Skin epidermis (tissue), 12 donors: ENCODE measurements around the gene EWSR1.
"Not testable (repeated sequence)": the region's sequence is repeated elsewhere in the genome, so short reads cannot be mapped to it uniquely, and the experiment has no call there.

Experiments used
- H3K27ac ChIP-seq, 21 experiments: fragments of 200-600 bp; sonication (generic) in 11 of 21; one replicate each; pipeline ENCODE4 v1.5.0; 2020; ENCODE audit warnings: mild to moderate bottlenecking in 3 of 21, inconsistent platforms in 2 of 21, moderate library complexity in 2 of 21
- H3K4me3 ChIP-seq, 7 experiments: fragments of 200-600 bp; sonication (generic) in 2 of 7; one replicate each; pipeline ENCODE4 v1.5.0; 2020; ENCODE audit warnings: inconsistent platforms in 2 of 7, mild to moderate bottlenecking in 2 of 7, moderate library complexity in 1 of 7

EWSR1 gene

DNA sequence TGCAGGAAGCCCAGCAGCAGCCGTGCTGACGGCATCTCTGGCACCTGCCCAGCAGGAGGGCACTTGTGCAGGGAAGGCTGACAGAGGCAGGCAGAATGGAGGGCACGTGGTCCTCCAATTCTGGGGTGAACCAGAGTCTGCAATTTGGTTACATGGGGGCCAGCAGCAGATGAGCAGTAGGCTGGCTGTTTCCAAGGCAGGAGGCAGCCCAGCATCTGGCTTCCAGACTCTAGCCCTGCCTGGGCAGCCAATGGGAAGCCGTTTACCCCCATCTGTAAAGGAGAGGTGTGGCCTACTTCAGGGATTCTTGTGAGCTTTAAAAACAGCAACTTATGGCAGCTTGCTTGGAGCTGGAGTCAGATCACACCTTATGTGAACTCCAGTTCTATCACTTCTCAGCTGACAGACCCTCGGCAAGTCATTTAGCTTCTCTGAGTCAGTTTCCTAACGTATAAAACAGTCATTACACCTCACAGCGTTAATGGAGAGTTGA is 75.3 kb downstream of the EWSR1 start:
- Histone ChIP-seq H3K27ac (peak overlapping the region in 1 of 21 experiments; percentile 24), H3K4me3 (no peak overlapping the region)

DNA sequence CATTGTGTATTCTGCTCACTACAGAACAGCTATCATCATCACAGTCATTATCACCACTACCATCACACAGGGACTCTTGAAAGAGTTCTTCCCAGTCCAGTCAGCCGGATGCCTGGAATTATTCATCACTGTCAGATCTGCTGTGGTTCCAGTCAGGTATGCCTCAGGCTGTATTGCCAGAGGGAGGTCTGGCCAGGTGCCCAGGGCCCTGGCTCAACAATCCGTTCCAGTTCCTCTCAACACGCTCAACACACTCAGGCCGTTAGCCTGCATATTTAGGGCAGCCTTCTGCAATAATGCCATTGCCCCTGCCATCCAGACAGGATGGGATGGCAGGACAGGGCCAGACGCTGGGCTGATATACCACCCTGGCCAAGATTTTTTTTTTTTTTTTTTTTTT is 76.1 kb downstream of the EWSR1 start:
- no peak overlapping the region for H3K4me3 ChIP-seq
- peak overlapping the region in 1 of 21 experiments; percentile 23 for H3K27ac ChIP-seq

DNA sequence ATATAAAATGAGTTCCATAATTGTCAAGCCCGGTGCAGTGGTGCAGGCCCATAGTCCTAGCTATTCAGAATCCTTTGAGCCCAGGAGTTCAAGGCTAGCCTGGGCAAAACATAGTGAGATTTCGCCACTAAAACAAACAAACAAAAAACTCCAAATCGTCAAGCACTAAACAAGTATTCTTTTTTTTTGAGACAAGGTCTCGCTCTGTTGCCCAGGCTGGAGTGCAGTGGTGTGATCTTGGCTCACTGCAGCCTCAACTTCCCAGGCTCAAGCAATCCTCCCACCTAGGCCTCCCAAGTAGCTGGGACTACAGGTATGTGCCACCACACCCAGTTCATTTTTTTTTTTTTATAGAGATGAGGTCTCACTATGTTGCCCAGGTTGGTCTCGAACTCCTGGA is 76.8 kb downstream of the EWSR1 start:
- H3K27ac ChIP-seq, H3K4me3 ChIP-seq: not testable (repeated sequence)

DNA sequence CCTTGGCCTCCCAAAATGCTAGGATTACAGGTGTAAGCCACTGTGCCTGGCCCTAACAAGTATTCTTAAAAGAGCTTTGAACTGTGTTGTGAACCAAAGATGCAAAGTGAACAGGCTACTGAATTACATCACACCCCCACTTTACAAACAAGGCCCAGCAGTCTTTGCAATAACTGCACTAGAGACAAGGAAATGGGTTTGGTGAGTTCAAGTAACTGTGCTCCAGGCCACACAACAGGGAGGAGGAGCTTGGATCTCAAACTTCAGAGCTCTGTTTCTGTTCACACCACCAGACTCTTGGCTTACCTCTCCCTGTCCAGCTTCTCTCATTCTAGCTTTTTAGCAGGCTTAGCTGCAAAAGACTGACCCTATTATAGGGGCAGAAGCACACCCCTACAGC is 77.9 kb downstream of the EWSR1 start:
- Histone ChIP-seq H3K4me3 (no peak overlapping the region), H3K27ac (no peak overlapping the region)

DNA sequence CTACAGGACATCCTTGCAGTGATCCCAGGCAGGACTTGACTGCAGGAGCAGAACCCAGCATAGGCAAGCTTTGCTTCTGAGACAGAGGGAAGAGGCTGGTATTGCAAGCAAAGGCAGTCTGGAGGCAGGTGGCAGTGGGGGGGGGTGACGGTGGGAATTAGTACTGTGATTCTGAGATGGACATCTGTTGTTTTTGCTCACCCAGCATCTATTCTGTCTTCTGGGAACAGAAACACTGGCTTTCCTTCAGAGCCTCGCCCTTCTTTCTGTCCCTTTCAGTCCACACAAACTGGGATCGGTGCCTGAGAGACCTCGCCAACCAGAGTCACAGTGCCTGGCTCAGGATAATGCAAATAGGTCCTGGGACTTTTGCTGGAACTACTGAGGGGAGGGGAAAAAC is 78.6 kb downstream of the EWSR1 start:
- H3K27ac ChIP-seq = peak overlapping the region in 6 of 21 experiments; percentile 1 to 53 (median 16)
- no peak overlapping the region for H3K4me3 ChIP-seq

DNA sequence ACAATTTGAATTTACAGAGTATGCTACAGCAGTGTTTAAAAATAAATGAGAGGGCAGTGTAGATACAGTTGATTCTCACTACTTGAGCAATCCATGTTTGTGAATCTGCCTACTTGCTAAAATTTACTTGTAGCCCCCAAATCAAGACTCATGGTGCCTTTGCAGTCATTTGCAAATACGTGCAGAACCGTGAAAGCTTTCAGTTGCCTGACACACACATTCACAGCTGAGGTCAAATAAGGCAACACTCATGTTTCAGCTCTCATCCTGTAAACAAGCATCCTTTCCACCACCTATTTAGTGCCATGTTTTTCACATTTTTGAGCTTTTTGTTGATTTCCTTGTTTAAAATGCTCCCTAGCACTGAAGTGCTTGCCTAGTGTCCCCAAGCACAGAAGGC is 80.0 kb downstream of the EWSR1 start:
- peak overlapping the region in 1 of 21 experiments; percentile 35 for H3K27ac ChIP-seq
- H3K4me3 ChIP-seq = no peak overlapping the region

DNA sequence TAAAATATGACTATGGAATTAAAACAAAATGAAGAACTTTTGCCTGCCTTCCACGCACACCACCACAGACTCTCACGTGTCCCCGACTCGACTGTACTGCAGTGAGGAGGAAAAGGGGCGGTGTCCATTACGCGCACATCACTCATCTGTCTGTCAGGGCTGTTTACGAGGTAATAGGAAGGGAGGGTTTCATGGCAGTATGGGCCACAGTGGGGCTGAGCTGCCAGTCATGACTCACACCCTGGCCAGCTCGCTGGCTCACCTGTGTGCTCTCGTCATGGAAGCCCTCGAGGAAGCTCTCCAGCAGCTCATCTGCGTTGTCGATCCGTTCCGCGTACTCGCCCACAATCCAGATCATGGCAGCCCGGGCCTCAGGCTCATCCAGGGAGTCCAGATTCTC is 80.9 kb downstream of the EWSR1 start:
- H3K4me3 ChIP-seq = no peak overlapping the region
- peak overlapping the region in 3 of 21 experiments; percentile 27 to 38 (median 34) for H3K27ac ChIP-seq
